ENCODE measurements around the gene PLP2.
"Not testable (repeated sequence)": the region's sequence is repeated elsewhere in the genome, so short reads cannot be mapped to it uniquely, and the experiment has no call there.

Gene PLP2

GRCh38 chrX:49163555-49164419, 7.9 kb upstream of the PLP2 start:
- in situ Hi-C loops (cut with MboI; ENCODE audit: low sequenced_read_pairs): no loop called here

GRCh38 chrX:49164589-49165360, 6.9 kb upstream of the PLP2 start:
- in situ Hi-C loops (cut with MboI; ENCODE audit: low sequenced_read_pairs): no loop called here

GRCh38 chrX:49165901-49166881, 5.5 kb upstream of the PLP2 start:
- in situ Hi-C loops (cut with MboI; ENCODE audit: low sequenced_read_pairs): no loop called here

- in situ Hi-C loops (cut with MboI; ENCODE audit: low sequenced_read_pairs): no loop called here
Measured at GRCh38 chrX:49166914-49167739, 4.6 kb upstream of the PLP2 start.

GRCh38 chrX:49167740-49168108, 4.0 kb upstream of the PLP2 start:
- in situ Hi-C loops (cut with MboI; ENCODE audit: low sequenced_read_pairs): no loop called here

GRCh38 chrX:49172280-49172780, 632 bp downstream of the PLP2 start:
- in situ Hi-C loops (cut with MboI; ENCODE audit: low sequenced_read_pairs): no loop called here

GRCh38 chrX:49173544-49173943, 1.8 kb downstream of the PLP2 start:
- in situ Hi-C loops (cut with MboI; ENCODE audit: low sequenced_read_pairs): not testable (repeated sequence)

- in situ Hi-C loops (cut with MboI; ENCODE audit: low sequenced_read_pairs): no loop called here
Measured at GRCh38 chrX:49174723-49175122, 3.0 kb downstream of the PLP2 start.

- in situ Hi-C loops (cut with MboI; ENCODE audit: low sequenced_read_pairs): no loop called here
Measured at GRCh38 chrX:49175435-49176274, 4.0 kb downstream of the PLP2 start.

GRCh38 chrX:49176421-49177326, 5.0 kb downstream of the PLP2 start:
- in situ Hi-C loops (cut with MboI; ENCODE audit: low sequenced_read_pairs): no loop called here

- in situ Hi-C loops (cut with MboI; ENCODE audit: low sequenced_read_pairs): no loop called here
Measured at GRCh38 chrX:49177338-49177833, 5.7 kb downstream of the PLP2 start.

GRCh38 chrX:49177873-49178480, 6.3 kb downstream of the PLP2 start:
- in situ Hi-C loops (cut with MboI; ENCODE audit: low sequenced_read_pairs): no loop called here

- in situ Hi-C loops (cut with MboI; ENCODE audit: low sequenced_read_pairs): no loop called here
Measured at GRCh38 chrX:49178537-49178936, 6.8 kb downstream of the PLP2 start.

GRCh38 chrX:49179358-49179757, 7.7 kb downstream of the PLP2 start:
- in situ Hi-C loops (cut with MboI; ENCODE audit: low sequenced_read_pairs): no loop called here

GRCh38 chrX:49183701-49184281, 12.1 kb downstream of the PLP2 start:
- in situ Hi-C loops (cut with MboI; ENCODE audit: low sequenced_read_pairs): no loop called here

- in situ Hi-C loops (cut with MboI; ENCODE audit: low sequenced_read_pairs): no loop called here
Measured at GRCh38 chrX:49184294-49185281, 12.9 kb downstream of the PLP2 start.
